Measurements from ENCODE around the gene MAGED2. TPM values are rescaled to one million over a fixed set of nuclear protein-coding genes. Genes with fewer than 3 reads are reported as not detected.
"Not testable (repeated sequence)": the region's sequence is repeated elsewhere in the genome, so short reads cannot be mapped to it uniquely, and the experiment has no call there.

MAGED2 gene
- total RNA-seq, 4 donors from 2014 or later: 59.6 to 85.2 (median 72.8) TPM

- TF ChIP-seq, protein P1, sequence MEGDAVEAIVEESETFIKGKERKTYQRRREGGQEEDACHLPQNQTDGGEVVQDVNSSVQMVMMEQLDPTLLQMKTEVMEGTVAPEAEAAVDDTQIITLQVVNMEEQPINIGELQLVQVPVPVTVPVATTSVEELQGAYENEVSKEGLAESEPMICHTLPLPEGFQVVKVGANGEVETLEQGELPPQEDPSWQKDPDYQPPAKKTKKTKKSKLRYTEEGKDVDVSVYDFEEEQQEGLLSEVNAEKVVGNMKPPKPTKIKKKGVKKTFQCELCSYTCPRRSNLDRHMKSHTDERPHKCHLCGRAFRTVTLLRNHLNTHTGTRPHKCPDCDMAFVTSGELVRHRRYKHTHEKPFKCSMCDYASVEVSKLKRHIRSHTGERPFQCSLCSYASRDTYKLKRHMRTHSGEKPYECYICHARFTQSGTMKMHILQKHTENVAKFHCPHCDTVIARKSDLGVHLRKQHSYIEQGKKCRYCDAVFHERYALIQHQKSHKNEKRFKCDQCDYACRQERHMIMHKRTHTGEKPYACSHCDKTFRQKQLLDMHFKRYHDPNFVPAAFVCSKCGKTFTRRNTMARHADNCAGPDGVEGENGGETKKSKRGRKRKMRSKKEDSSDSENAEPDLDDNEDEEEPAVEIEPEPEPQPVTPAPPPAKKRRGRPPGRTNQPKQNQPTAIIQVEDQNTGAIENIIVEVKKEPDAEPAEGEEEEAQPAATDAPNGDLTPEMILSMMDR (IDR thresholded peaks at IDR 0.05): no peak
- TF ChIP-seq POLR2A (IDR thresholded peaks at IDR 0.05): no peak
- intact Hi-C loops (cut with DNase I; ENCODE audit: low total_unique reads): no loop called here
- 74 to 92% methylated on average over 1 of the region's 1 CpG for WGBS, 2 donors
- DNase-seq (ENCODE audit: low spot score in 2 of 2): no peak
- H3K4me3 ChIP-seq (ENCODE audit: low read depth, poor library complexity, severe bottlenecking): no peak overlapping the region
These were observed 35.1 kb downstream of the MAGED2 start for GRCh38 chrX:54842607-54843006.

- intact Hi-C loops (cut with DNase I; ENCODE audit: low total_unique reads): no loop called here
- TF ChIP-seq, protein P1 (IDR thresholded peaks at IDR 0.05): no peak
- no peak for TF ChIP-seq POLR2A (IDR thresholded peaks at IDR 0.05)
- no peak for DNase-seq (ENCODE audit: low spot score in 2 of 2)
- H3K4me3 ChIP-seq (ENCODE audit: low read depth, poor library complexity, severe bottlenecking): no peak overlapping the region
- WGBS, 2 donors: 67 to 86% methylated on average over 2 of the region's 2 CpGs
These were observed 35.5 kb downstream of the MAGED2 start for GRCh38 chrX:54843050-54843449.

- intact Hi-C loops (cut with DNase I; ENCODE audit: low total_unique reads); H3K4me3 ChIP-seq (ENCODE audit: low read depth, poor library complexity, severe bottlenecking); DNase-seq (ENCODE audit: low spot score in 2 of 2): not testable (repeated sequence)
- WGBS, 2 donors: 83 to 86% methylated on average over 2 of the region's 2 CpGs
These were observed 40.2 kb downstream of the MAGED2 start for GRCh38 chrX:54847700-54848099.

- intact Hi-C loops (cut with DNase I; ENCODE audit: low total_unique reads): no loop called here
- WGBS, 2 donors: 39 to 42% methylated on average over 2 of the region's 2 CpGs
- no peak for DNase-seq (ENCODE audit: low spot score in 2 of 2)
- TF ChIP-seq, protein P1 (IDR thresholded peaks at IDR 0.05): no peak
- no peak for TF ChIP-seq POLR2A (IDR thresholded peaks at IDR 0.05)
- no peak overlapping the region for H3K4me3 ChIP-seq (ENCODE audit: low read depth, poor library complexity, severe bottlenecking)
These were observed 57.7 kb downstream of the MAGED2 start for GRCh38 chrX:54865208-54865607.

Other genes with a start within 250 kb of the MAGED2 start
- gene ITIH6, start 9.5 kb upstream of the MAGED2 start, total RNA-seq: under 1 TPM in 1 of 4 donors, not detected in 3; 0.06 TPM
- 1 to 10 TPM in 2 of 4 donors, under 1 TPM in 2; 0.08 to 2.8 (median 1.0) TPM for gene TRO, start 113.1 kb downstream of the MAGED2 start, total RNA-seq
- under 1 TPM in 3 of 4 donors, not detected in 1; 0.19 to 0.52 (median 0.42) TPM for gene PFKFB1, start 186.4 kb downstream of the MAGED2 start, total RNA-seq
- 10 to 100 TPM; 17.9 to 25.2 (median 20.2) TPM for gene APEX2, start 192.6 kb downstream of the MAGED2 start, total RNA-seq
- not detected for gene ALAS2, start 223.2 kb downstream of the MAGED2 start, total RNA-seq

Data from lower leg skin (tissue), 4 donors.